ENCODE data around the gene H6PD. TPM values are rescaled to one million over a fixed set of nuclear protein-coding genes. Genes with fewer than 3 reads are reported as not detected.

Gene H6PD
- total RNA-seq, 1 donor: 27.2 TPM

DNA sequence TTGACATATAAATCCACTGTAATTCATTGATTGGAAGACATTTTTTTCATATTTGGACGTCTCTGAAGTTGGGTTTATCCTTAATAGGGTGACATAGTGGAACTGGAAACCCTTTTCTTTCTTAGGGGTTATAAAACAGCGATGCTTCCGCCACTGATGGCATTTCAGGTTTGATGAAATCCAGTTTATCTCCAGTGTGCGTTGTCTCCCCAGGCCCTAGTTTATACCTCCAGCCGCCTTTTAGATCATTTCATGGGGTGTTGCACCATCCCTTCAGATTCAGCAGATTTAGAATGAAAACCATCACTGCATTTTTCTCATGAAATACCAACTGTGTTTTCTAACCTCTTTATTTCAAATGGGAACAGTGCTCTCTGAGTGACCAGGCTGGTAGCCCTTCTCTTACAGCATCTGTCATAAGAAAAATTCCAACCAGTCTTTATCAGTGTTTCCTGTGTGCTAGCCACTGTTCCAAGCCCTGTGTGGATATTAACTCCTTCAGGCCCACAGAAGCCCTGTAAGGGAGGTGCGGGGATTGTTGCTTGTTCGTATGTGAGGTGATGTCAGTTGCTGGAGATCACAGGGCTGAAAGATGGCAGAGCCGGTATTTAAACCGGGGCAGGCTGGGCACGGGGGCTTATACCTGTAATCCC is 19.0 kb downstream of the H6PD start:
- H3K4me3 ChIP-seq (ENCODE audit: low read depth, low read length): no peak overlapping the region
- DNase-seq (ENCODE audit: low read depth): peak; percentile 83
- TF ChIP-seq, protein P1, sequence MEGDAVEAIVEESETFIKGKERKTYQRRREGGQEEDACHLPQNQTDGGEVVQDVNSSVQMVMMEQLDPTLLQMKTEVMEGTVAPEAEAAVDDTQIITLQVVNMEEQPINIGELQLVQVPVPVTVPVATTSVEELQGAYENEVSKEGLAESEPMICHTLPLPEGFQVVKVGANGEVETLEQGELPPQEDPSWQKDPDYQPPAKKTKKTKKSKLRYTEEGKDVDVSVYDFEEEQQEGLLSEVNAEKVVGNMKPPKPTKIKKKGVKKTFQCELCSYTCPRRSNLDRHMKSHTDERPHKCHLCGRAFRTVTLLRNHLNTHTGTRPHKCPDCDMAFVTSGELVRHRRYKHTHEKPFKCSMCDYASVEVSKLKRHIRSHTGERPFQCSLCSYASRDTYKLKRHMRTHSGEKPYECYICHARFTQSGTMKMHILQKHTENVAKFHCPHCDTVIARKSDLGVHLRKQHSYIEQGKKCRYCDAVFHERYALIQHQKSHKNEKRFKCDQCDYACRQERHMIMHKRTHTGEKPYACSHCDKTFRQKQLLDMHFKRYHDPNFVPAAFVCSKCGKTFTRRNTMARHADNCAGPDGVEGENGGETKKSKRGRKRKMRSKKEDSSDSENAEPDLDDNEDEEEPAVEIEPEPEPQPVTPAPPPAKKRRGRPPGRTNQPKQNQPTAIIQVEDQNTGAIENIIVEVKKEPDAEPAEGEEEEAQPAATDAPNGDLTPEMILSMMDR (IDR thresholded peaks at IDR 0.05; ENCODE audit: insufficient read depth, low read depth, low read length): no peak

DNA sequence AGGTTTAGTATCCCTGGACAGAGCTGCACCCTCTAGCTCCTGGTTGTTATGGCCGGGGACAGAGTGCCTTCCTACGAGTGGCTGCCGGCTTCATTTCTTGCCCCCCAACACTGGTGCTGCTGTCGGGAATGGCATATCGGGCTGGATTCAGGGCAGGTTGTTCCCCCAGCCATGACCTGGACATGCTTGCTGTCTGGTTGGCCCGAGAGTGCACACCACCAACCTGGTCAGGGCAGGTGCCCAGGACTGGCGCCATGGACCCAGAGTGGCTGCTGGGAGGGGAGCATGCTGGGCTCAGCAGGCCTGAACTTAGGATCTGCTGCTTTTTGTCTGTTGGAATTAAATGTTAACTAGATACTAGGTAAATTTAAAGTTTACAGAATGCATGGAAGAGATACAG is 21.8 kb downstream of the H6PD start:
- DNase-seq (ENCODE audit: low read depth): no peak
- TF ChIP-seq, protein P1 (IDR thresholded peaks at IDR 0.05; ENCODE audit: insufficient read depth, low read depth, low read length): no peak
- no peak overlapping the region for H3K4me3 ChIP-seq (ENCODE audit: low read depth, low read length)

DNA sequence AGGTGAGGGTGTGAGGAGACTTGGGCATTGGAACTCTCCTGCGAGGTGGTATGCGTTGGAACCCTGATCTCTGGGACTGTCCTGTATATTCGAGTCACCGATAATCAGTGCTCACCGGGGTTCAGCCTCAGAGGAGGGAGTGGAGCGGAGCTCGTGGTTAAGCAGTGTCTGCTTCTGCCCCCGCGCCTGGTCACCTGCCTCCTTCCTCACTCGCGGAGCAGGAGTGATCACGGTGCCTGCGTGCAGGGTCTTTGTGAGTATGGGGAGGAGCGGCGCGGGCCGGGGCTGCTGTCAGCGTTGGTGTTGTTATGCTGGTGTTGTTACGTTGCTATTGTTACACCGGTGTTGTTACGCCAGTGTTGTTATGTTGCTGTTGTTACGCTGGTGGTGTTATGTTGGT is 23.3 kb downstream of the H6PD start:
- H3K4me3 ChIP-seq (ENCODE audit: low read depth, low read length): no peak overlapping the region
- DNase-seq (ENCODE audit: low read depth): no peak
- TF ChIP-seq, protein P1 (IDR thresholded peaks at IDR 0.05; ENCODE audit: insufficient read depth, low read depth, low read length): no peak

DNA sequence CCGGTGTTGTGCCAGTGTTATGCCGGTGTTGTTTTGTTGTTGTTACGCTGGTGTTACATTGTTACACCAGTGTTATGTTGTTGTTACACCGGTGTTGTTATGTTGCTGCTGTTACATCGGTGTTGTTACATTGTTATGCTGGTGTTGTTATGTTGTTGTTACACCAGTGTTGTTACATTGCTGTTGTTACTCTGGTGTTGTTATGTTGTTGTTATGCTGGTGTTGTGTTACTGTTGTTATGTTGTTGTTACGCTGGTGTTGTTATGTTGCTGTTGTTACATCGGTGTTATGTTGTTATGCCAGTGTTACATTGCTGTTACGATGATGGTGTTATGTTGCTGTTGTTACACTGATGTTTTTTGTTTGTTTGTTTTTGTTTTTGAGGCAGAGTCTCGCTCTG is 24.1 kb downstream of the H6PD start:
- H3K4me3 ChIP-seq (ENCODE audit: low read depth, low read length): no peak overlapping the region
- no peak for DNase-seq (ENCODE audit: low read depth)
- TF ChIP-seq, protein P1 (IDR thresholded peaks at IDR 0.05; ENCODE audit: insufficient read depth, low read depth, low read length): no peak

DNA sequence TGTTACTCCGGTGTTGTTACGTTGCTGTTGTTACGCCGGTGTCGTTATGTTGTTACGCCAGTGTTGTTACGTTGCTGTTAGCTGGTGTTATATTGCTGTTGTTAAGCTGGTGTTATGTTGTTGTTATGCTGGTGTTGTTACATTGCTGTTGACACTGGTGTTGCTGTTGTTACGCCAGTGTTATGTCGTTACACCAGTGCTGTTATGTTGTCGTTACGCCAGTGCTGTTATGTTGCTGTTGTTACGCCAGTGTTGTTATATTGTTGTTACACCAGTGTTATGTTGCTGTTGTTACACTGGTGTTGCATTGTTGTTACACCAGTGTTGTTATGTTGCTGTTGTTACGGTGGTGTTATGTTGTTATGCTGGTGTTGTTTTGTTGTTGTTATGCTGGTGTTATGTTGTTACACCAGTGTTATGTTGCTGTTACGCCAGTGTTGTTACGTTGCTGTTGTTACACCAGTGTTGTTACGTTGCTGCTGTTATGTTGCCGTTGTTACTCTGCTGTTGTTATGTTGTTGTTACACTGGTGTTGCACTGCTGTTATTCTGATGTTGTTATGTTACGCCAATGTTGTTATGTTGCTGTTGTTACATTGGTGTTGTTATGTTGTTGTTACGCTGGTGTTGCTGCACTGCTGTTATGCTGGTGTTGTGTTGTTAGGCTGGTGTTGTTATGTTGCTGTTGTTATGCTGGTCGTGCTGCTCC is 25.6 kb downstream of the H6PD start:
- TF ChIP-seq, protein P1 (IDR thresholded peaks at IDR 0.05; ENCODE audit: insufficient read depth, low read depth, low read length): no peak
- DNase-seq (ENCODE audit: low read depth): no peak
- no peak overlapping the region for H3K4me3 ChIP-seq (ENCODE audit: low read depth, low read length)

DNA sequence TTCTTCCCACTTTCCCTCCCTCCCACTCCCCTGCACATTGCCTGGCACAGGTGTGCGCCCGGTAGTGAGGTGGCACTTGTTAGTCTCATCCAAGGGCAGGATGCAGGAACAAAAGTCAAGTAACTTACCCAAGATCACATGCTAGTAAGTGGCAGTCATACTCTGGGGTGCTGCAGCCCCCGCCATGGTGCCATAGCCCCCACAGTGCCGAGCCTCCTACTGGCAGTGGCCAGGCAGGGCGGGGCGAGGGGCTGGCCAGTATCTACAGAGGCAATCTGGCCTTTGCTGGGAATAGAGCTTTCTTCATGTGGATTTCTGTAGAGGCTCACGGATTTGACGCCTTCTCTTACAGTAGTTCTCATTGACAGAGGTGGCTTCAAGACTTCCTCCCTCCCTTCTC is 26.9 kb downstream of the H6PD start:
- TF ChIP-seq, protein P1 (IDR thresholded peaks at IDR 0.05; ENCODE audit: insufficient read depth, low read depth, low read length): no peak
- no peak overlapping the region for H3K4me3 ChIP-seq (ENCODE audit: low read depth, low read length)
- no peak for DNase-seq (ENCODE audit: low read depth)

All from fibroblast of villous mesenchyme (primary cell).